ENCODE data around the gene GPR156.

The GPR156 gene

DNA sequence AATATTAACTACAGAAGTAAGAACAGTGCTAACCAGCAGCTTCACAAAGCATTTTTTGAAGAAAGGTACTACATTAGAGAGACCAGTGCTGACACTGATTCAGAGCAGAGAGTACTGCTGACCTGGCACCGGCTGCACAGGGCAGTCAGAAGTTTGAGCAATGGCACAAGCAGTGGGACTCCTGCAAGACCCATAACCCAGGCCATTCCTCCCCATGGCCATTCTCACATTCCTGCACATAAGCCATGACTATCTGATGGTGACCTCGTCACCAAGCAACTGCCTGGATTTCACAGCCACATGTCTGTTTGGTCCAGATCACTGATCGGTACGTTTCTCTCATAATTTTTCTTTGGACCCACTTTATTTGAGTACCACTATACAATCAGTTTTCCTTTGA is 88.7 kb downstream of the GPR156 start:
- Mint-ChIP-seq H3K9me3 (no peaks in the 10 kb centered on the region), H3K27me3 (no peaks in the 10 kb centered on the region), H3K36me3 (ENCODE audit: low read depth) (no peaks in the 10 kb centered on the region), H3K4me1 (ENCODE audit: low read depth) (no peaks in the 10 kb centered on the region), H3K27ac (no peak overlapping the region), H3K4me3 (no peak overlapping the region)
- no peak for DNase-seq

GRCh38 chr3:120193554-120193953 is 91.5 kb downstream of the GPR156 start:
- Mint-ChIP-seq H3K27me3 (no peaks in the 10 kb centered on the region), H3K4me3 (no peak overlapping the region), H3K27ac (no peak overlapping the region), H3K9me3 (no peaks in the 10 kb centered on the region), H3K36me3 (ENCODE audit: low read depth) (no peaks in the 10 kb centered on the region), H3K4me1 (ENCODE audit: low read depth) (no peaks in the 10 kb centered on the region)
- DNase-seq: no peak

DNA sequence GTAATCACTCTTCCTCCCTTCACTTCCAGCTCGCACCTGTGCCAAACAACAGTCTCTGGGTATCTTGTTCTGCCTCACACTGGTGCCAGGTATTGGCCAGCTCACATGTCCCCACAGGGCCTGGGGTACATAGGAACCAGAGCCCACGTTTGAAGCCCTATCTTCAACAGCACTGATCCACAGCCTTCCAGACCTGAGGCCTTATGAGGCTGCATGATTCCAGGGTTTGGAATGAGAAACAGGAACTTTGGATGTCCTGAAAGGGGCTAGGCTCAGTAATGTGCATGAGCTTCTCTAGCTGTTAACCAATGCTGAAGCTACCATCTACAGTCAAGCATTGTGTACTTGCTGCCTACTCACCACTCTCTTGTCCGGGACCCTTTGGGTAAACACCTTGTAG is 92.4 kb downstream of the GPR156 start:
- no peak overlapping the region for H3K27ac Mint-ChIP-seq

GRCh38 chr3:120192159-120192558 is 92.9 kb downstream of the GPR156 start:
- Mint-ChIP-seq H3K4me3 (no peak overlapping the region), H3K36me3 (ENCODE audit: low read depth) (no peaks in the 10 kb centered on the region), H3K9me3 (no peaks in the 10 kb centered on the region), H3K4me1 (ENCODE audit: low read depth) (no peaks in the 10 kb centered on the region), H3K27me3 (no peaks in the 10 kb centered on the region), H3K27ac (no peak overlapping the region)
- DNase-seq: no peak

More for the DNA sequence above, 92.4 kb downstream of the GPR156 start:
- H3K9me3 Mint-ChIP-seq: no peaks in the 10 kb centered on the region
- H3K27me3 Mint-ChIP-seq: no peaks in the 10 kb centered on the region
- DNase-seq: no peak
- no peaks in the 10 kb centered on the region for H3K36me3 Mint-ChIP-seq (ENCODE audit: low read depth)
- no peak overlapping the region for H3K4me3 Mint-ChIP-seq
- no peaks in the 10 kb centered on the region for H3K4me1 Mint-ChIP-seq (ENCODE audit: low read depth)

DNA sequence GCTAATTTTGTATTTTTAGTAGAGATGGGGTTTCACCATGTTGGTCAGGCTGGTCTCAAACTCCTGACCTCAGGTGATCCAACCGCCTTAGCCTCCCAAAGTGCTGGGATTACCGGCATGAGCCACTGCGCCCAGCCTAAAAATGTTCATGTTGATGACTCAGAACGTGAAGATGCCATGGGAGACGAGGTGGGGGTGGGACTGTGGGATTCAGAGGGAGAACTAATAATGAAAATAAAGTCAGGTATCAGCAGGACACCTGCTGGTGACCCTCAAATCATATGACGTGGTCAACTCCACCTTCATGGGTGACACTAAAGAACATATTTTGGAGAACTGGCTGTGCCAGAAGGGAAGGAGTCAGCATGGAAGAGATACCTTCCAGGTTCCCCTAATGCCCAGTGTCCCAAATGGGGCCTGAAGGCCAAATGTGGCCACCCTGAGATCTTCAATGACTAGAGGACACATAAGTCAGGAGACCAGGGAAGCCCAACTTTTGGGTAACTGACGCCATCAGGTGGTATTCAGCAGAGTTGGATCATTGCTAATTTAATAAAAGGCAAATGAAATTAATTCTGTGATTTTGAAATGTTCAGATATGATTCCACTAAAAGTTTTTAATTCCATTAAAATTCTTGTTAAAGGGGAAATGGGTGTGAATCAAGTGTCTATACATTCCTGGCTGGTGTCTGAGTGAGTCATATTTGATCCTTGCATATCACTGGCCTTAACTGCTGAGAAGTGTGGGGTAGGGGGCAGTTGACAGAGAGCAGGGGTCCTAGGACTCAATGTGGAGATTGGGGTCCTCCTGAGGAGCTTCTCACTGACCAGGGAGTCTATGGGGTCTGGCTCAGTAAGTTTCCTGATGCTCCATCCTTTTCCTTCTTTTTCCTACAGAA is 102.2 kb downstream of the GPR156 start:
- Mint-ChIP-seq H3K27me3 (peaks cover 16% of the 10 kb centered on the region), H3K27ac (no peak overlapping the region), H3K4me3 (no peak overlapping the region), H3K4me1 (ENCODE audit: low read depth) (no peaks in the 10 kb centered on the region), H3K9me3 (no peaks in the 10 kb centered on the region), H3K36me3 (ENCODE audit: low read depth) (no peaks in the 10 kb centered on the region)
- DNase-seq: no peak

DNA sequence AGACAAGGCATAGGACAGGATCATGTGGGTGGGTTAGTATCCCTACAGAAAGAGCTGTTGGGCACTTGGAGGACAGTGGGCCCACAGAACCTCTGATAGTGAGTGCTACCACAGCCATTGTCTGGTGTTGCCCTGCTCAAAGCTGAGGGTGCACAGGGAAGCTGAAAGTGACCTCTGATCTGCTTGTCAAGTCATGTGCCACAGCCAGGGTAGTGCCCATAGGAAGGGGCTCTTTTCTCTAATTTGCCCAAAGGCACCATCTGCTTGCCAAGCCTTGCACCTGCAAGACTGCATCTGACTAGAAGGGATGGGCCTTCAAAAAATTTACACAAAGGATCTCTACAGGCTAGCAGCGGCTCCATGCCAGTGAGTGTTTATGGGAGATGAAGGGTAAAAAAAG is 103.4 kb downstream of the GPR156 start:
- Mint-ChIP-seq H3K27ac (no peak overlapping the region), H3K4me1 (ENCODE audit: low read depth) (no peaks in the 10 kb centered on the region), H3K36me3 (ENCODE audit: low read depth) (no peaks in the 10 kb centered on the region), H3K9me3 (no peaks in the 10 kb centered on the region), H3K4me3 (no peak overlapping the region), H3K27me3 (peaks cover 16% of the 10 kb centered on the region)
- DNase-seq: no peak

DNA sequence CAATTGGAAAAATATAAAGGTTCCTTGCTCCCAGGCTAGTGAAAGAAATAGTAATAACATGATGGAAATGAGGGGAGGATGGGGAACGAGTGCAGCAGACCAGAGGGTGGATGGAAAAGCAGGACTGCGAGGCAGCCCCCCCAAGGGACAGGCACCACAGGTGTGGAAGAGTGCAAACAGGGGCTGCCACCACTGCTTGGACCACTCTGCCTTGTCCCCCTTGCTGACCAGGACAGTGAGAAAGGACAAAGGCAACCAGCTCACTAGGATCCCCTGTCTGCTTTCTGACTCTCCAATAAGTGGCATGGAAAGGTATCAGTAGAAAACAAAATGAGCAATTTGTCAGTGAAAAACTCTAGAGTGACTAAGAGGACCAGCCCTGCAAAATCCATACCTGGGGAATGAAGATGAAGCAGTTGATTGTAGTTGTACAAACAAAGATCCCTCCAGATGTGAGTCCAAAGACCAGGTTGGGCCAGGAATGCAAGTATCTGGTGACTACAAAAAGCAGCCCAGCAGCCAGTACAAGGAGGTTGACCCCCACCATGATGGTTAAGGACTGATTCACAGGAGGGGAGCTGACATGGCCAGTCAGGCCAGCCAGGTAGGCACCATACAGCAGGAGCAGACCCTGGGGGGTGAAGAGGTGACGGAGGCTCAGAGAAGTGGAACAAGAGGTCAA is 104.2 kb downstream of the GPR156 start:
- Mint-ChIP-seq H3K4me3 (no peak overlapping the region), H3K9me3 (no peaks in the 10 kb centered on the region), H3K27ac (no peak overlapping the region), H3K4me1 (ENCODE audit: low read depth) (no peaks in the 10 kb centered on the region), H3K27me3 (peaks cover 10% of the 10 kb centered on the region), H3K36me3 (ENCODE audit: low read depth) (no peaks in the 10 kb centered on the region)
- no peak for DNase-seq

- no peaks in the 10 kb centered on the region for H3K9me3 Mint-ChIP-seq
- peaks cover 10% of the 10 kb centered on the region for H3K27me3 Mint-ChIP-seq
- no peak for DNase-seq
- H3K27ac Mint-ChIP-seq: no peak overlapping the region
- H3K36me3 Mint-ChIP-seq (ENCODE audit: low read depth): no peaks in the 10 kb centered on the region
- no peak overlapping the region for H3K4me3 Mint-ChIP-seq
- H3K4me1 Mint-ChIP-seq (ENCODE audit: low read depth): no peaks in the 10 kb centered on the region
Observed at GRCh38 chr3:120177707-120178306, 107.2 kb downstream of the GPR156 start.

GRCh38 chr3:120177151-120177550 is 107.9 kb downstream of the GPR156 start:
- peaks cover 10% of the 10 kb centered on the region for H3K27me3 Mint-ChIP-seq

DNA sequence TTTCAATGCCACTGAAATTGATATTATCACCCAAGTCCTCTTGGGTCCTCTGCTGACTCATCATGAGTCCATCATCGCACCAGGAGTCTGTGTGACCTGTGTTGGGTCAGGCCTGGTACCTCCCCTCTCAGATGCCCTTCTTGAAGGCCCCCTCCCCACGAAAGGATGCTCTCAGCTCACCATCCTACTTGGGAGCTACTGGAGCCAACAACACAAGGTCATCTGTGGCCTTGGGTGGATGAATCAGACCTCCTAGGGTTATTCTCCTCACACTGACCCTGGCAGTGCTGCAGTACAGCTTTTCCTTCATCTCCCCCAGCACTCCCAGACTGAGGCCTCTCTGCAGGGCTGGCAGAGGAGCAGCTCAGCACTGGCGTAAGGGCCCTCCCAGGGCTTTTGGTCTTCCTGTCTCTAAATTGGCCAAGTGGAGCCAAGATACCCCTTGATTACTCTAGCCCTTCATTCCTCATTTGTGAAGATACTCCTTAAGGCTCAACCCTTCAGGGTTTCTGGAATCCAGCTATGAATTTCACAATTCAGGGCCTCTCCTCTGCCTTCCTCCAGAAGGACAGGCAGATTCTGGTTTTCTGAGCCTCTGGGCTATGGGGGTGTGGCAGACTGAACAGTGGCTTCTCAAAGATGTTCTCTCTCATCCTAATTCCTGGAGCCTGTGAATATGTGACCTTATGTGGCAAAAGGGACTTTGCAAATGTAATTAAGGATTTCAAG is 110.0 kb downstream of the GPR156 start:
- DNase-seq: no peak
- H3K27ac Mint-ChIP-seq: no peak overlapping the region
- peaks cover 2% of the 10 kb centered on the region for H3K27me3 Mint-ChIP-seq
- no peaks in the 10 kb centered on the region for H3K4me1 Mint-ChIP-seq (ENCODE audit: low read depth)
- no peaks in the 10 kb centered on the region for H3K36me3 Mint-ChIP-seq (ENCODE audit: low read depth)
- no peak overlapping the region for H3K4me3 Mint-ChIP-seq
- no peaks in the 10 kb centered on the region for H3K9me3 Mint-ChIP-seq

More at GRCh38 chr3:120177151-120177550, 107.9 kb downstream of the GPR156 start:
- no peak for DNase-seq
- no peak overlapping the region for H3K4me3 Mint-ChIP-seq
- no peak overlapping the region for H3K27ac Mint-ChIP-seq
- no peaks in the 10 kb centered on the region for H3K4me1 Mint-ChIP-seq (ENCODE audit: low read depth)
- H3K36me3 Mint-ChIP-seq (ENCODE audit: low read depth): no peaks in the 10 kb centered on the region
- H3K9me3 Mint-ChIP-seq: no peaks in the 10 kb centered on the region

DNA sequence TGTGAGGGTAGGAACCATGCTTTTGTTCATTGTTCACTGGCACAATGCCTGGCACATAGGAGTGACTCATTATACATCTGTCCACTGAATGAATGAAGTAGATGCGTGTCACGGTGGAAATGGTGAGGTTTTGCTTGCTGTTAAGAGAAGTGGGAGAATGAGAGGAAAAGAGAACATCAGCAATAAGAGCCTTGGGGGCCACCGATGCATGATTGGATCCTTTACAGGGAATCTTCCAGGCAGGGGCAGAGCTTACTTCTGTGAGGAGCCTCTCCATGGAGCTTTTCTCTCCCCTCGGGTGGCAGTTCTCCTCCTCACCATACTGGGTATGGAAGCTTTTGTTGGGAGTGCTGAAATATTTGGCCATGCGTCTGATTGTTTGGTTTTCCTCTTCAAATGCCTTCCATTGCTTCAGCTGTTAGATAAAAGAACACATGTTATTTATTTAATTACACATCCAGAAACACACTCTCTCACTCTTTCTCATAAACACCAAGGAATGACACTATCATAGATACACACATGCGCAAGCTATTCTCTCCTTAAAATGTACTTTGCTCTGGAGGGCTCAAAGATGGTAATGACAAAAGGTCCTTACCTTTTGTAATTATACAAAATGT is 111.9 kb downstream of the GPR156 start:
- Mint-ChIP-seq H3K27ac (no peak overlapping the region), H3K9me3 (no peaks in the 10 kb centered on the region), H3K27me3 (no peaks in the 10 kb centered on the region), H3K36me3 (ENCODE audit: low read depth) (no peaks in the 10 kb centered on the region), H3K4me3 (no peak overlapping the region), H3K4me1 (ENCODE audit: low read depth) (no peaks in the 10 kb centered on the region)
- no peak for DNase-seq

DNA sequence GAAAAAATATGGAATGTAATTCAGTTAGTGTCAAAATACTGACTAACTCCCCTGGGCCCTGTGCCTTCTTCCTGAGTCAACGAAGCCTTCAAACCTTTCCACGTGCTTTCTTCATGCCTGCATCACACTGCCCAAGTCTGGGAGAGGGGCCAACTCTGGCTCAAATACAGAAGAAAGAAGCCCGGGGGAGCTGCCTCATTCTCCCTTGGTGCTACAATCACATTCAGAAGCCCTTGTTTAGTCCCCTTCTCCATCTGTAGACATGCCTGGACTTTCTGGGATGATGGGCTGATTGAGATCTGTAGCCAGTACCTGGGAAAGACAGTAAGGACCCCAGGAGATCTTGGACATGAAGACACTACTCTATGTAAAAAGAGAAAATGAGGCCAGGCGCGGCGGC is 113.0 kb downstream of the GPR156 start:
- Mint-ChIP-seq H3K4me3 (no peak overlapping the region), H3K36me3 (ENCODE audit: low read depth) (no peaks in the 10 kb centered on the region), H3K27ac (no peak overlapping the region), H3K4me1 (ENCODE audit: low read depth) (no peaks in the 10 kb centered on the region), H3K9me3 (no peaks in the 10 kb centered on the region), H3K27me3 (no peaks in the 10 kb centered on the region)
- DNase-seq: no peak

- Mint-ChIP-seq H3K9me3 (no peaks in the 10 kb centered on the region), H3K4me3 (no peak overlapping the region), H3K27me3 (no peaks in the 10 kb centered on the region), H3K27ac (no peak overlapping the region), H3K36me3 (ENCODE audit: low read depth) (no peaks in the 10 kb centered on the region), H3K4me1 (ENCODE audit: low read depth) (no peaks in the 10 kb centered on the region)
- DNase-seq: no peak
Observed at GRCh38 chr3:120171134-120171873, 113.7 kb downstream of the GPR156 start.
